Retina (tissue), 1 donor: ENCODE measurements around the gene LRCOL1.

Experiments
- DNase-seq: peaks from one replicate; pipeline ENCODE4 v3.0.0-alpha.2; 2016

Gene LRCOL1

GRCh38 chr12:132618683-132619043, 8.3 kb upstream of the LRCOL1 start, which contains the start of gene P2RX2:
Gene P2RX2, plus strand, starts transcription at chr12:132618776. Its CDS starts 41 bp downstream, at chr12:132618817.
- no peak for DNase-seq

GRCh38 chr12:132617822-132618682, 7.7 kb upstream of the LRCOL1 start:
- peak; percentile 41 for DNase-seq

- no peak for DNase-seq
Measured at GRCh38 chr12:132617135-132617701, 6.8 kb upstream of the LRCOL1 start.

GRCh38 chr12:132615579-132616038, 5.2 kb upstream of the LRCOL1 start:
- no peak for DNase-seq

GRCh38 chr12:132614861-132615578, 4.6 kb upstream of the LRCOL1 start:
- peak; percentile 87 for DNase-seq

GRCh38 chr12:132614029-132614428, 3.6 kb upstream of the LRCOL1 start:
- no peak for DNase-seq

- no peak for DNase-seq
Measured at GRCh38 chr12:132611620-132612019, 1.2 kb upstream of the LRCOL1 start.

GRCh38 chr12:132610866-132611602, 652 bp upstream of the LRCOL1 start:
- no peak for DNase-seq

- DNase-seq = no peak
Measured at GRCh38 chr12:132608231-132609171, 1.9 kb downstream of the LRCOL1 start.

- DNase-seq = no peak
Measured at GRCh38 chr12:132606927-132607326, 3.5 kb downstream of the LRCOL1 start.

- DNase-seq = no peak
Measured at GRCh38 chr12:132606466-132606865, 3.9 kb downstream of the LRCOL1 start.

- DNase-seq = no peak
Measured at GRCh38 chr12:132605892-132606291, 4.5 kb downstream of the LRCOL1 start.

GRCh38 chr12:132604668-132605441, 5.5 kb downstream of the LRCOL1 start:
- no peak for DNase-seq

- no peak for DNase-seq
Measured at GRCh38 chr12:132604151-132604618, 6.2 kb downstream of the LRCOL1 start.

GRCh38 chr12:132603240-132604150, 6.9 kb downstream of the LRCOL1 start:
- peak; percentile 45 for DNase-seq

- peak; percentile 67 for DNase-seq
Measured at GRCh38 chr12:132602572-132603239, 7.7 kb downstream of the LRCOL1 start.

GRCh38 chr12:132601171-132601883, 9.1 kb downstream of the LRCOL1 start:
- DNase-seq = no peak
